ENCODE results near the gene PIR. TPM values are rescaled to one million over a fixed set of nuclear protein-coding genes. Genes with fewer than 3 reads are reported as not detected.

Gene PIR
- total RNA-seq, 1 experiment from 2014 or later: 29.7 TPM

- no peak overlapping the region for H4K91ac ChIP-seq (ENCODE audit: insufficient read length, low read depth, low read length)
- peaks cover 2 to 9% of the 10 kb centered on the region in 2 experiments; a peak in 3 of 4 replicates for H3K4me1 Mint-ChIP-seq
Measured at GRCh38 chrX:15438332-15438731, 54.8 kb downstream of the PIR start.

More at GRCh38 chrX:15438332-15438731, 54.8 kb downstream of the PIR start:
- H3K9ac ChIP-seq (ENCODE audit: extremely low read depth, insufficient read length, low read length): no peak overlapping the region
- no peak overlapping the region for H4K8ac ChIP-seq (replicated peaks; ENCODE audit: insufficient read length, low read depth, low read length)
- H3K4ac ChIP-seq (ENCODE audit: low read depth, low read length): no peak overlapping the region
- H3T11ph ChIP-seq (ENCODE audit: low read length): no peak overlapping the region
- H3K56ac ChIP-seq (ENCODE audit: insufficient read length, low read depth, low read length): peak overlapping the region; percentile 82
- no peak overlapping the region for H3K27ac Mint-ChIP-seq
- no peak overlapping the region for H3K4me3 Mint-ChIP-seq
- TF ChIP-seq, protein P1, sequence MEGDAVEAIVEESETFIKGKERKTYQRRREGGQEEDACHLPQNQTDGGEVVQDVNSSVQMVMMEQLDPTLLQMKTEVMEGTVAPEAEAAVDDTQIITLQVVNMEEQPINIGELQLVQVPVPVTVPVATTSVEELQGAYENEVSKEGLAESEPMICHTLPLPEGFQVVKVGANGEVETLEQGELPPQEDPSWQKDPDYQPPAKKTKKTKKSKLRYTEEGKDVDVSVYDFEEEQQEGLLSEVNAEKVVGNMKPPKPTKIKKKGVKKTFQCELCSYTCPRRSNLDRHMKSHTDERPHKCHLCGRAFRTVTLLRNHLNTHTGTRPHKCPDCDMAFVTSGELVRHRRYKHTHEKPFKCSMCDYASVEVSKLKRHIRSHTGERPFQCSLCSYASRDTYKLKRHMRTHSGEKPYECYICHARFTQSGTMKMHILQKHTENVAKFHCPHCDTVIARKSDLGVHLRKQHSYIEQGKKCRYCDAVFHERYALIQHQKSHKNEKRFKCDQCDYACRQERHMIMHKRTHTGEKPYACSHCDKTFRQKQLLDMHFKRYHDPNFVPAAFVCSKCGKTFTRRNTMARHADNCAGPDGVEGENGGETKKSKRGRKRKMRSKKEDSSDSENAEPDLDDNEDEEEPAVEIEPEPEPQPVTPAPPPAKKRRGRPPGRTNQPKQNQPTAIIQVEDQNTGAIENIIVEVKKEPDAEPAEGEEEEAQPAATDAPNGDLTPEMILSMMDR (conservative IDR thresholded peaks at IDR 0.05): no peak
- no peak overlapping the region for H2BK15ac ChIP-seq (ENCODE audit: low read depth, low read length)
- no peak overlapping the region for H3K18ac ChIP-seq (ENCODE audit: insufficient read length, low read depth, low read length)
- no peak overlapping the region for H2BK5ac ChIP-seq (ENCODE audit: insufficient read length, low read length)
- H4K5ac ChIP-seq (ENCODE audit: insufficient read length, low read depth, low read length): no peak overlapping the region
- H3K4me1 ChIP-seq (ENCODE audit: insufficient read depth, low read length): no peaks in the 10 kb centered on the region
- no CpG with 5 or more reads among the region's 3 CpGs for WGBS (ENCODE audit: extremely low coverage, insufficient read length, low lambda C conversion rate)
- no peaks in the 10 kb centered on the region for H3K9me3 Mint-ChIP-seq
- peaks cover 0 to 3% (median 0%) of the 10 kb centered on the region in 3 experiments; a peak in 2 of 7 replicates for H3K36me3 Mint-ChIP-seq (ENCODE audit: insufficient read depth in 1 of 3, low read depth in 3 of 3)
- no peak for DNase-seq
- H3K14ac ChIP-seq (ENCODE audit: insufficient read depth, low read length): no peak overlapping the region
- H3K9me3 ChIP-seq (ENCODE audit: control insufficient read depth, low read depth, low read length): no peaks in the 10 kb centered on the region
- H3K27ac ChIP-seq (ENCODE audit: insufficient read length, low read depth, low read length): no peak overlapping the region
- no peaks in the 10 kb centered on the region for H4K20me1 ChIP-seq (ENCODE audit: control insufficient read depth, insufficient read depth, insufficient read length)
- no peaks in the 10 kb centered on the region for H3K23me2 ChIP-seq (ENCODE audit: insufficient read length, low read depth, low read length, poor library complexity, severe bottlenecking)
- no peak overlapping the region for H2AK5ac ChIP-seq (ENCODE audit: insufficient read length, low read length)
- H2BK120ac ChIP-seq (ENCODE audit: low read depth, low read length, poor library complexity, severe bottlenecking): no peak overlapping the region
- H2BK12ac ChIP-seq (ENCODE audit: insufficient read length, low read depth, low read length): no peak overlapping the region
- H2BK20ac ChIP-seq (ENCODE audit: low read depth, low read length, poor library complexity, severe bottlenecking): no peak overlapping the region
- H3K79me2 ChIP-seq (ENCODE audit: insufficient read depth, low read length): no peaks in the 10 kb centered on the region
- H3K4me2 ChIP-seq (ENCODE audit: insufficient read depth, insufficient read length, low read length): no peak overlapping the region
- H3K23ac ChIP-seq (ENCODE audit: insufficient read length, low read depth, low read length): no peak overlapping the region
- no peak overlapping the region for H2AFZ ChIP-seq (ENCODE audit: low read length)
- peaks cover 1% of the 10 kb centered on the region for H3K27me3 Mint-ChIP-seq (ENCODE audit: low read depth)
- no peaks in the 10 kb centered on the region for H3K27me3 ChIP-seq (ENCODE audit: insufficient read depth, low read length)
- no peaks in the 10 kb centered on the region for H3K79me1 ChIP-seq (ENCODE audit: insufficient read depth, low read depth, low read length, poor library complexity, severe bottlenecking)

All from H9 (cell line).